Skeletal muscle tissue (tissue), 5 donors: ENCODE results near the gene TMEM187. TPM values are rescaled to one million over a fixed set of nuclear protein-coding genes. Genes with fewer than 3 reads are reported as not detected.

Experiments
- H3K27ac ChIP-seq: one replicate; pipeline ENCODE4 v1.7.0; 2013; ENCODE audit warnings: mild to moderate bottlenecking, low read depth, low read length, inconsistent platforms
- H3K27me3 ChIP-seq, 3 donors: one replicate each; pipeline ENCODE4 v1.7.0; 2013; ENCODE audit warnings: low read length in 3 of 3; ENCODE audit not compliant: control insufficient read depth in 3 of 3, insufficient read depth in 3 of 3
- H3K36me3 ChIP-seq, 3 donors: one replicate each; pipeline ENCODE4 v1.7.0; 2013; ENCODE audit warnings: low read length in 3 of 3; ENCODE audit not compliant: control insufficient read depth in 3 of 3, insufficient read depth in 3 of 3
- H3K4me1 ChIP-seq, 3 donors: one replicate each; pipeline ENCODE4 v1.7.0; 2013; ENCODE audit warnings: low read length in 3 of 3, mild to moderate bottlenecking in 3 of 3; ENCODE audit not compliant: control insufficient read depth in 3 of 3, insufficient read depth in 3 of 3
- H3K4me3 ChIP-seq, 3 donors: one replicate each; pipeline ENCODE4 v1.7.0; 2013; ENCODE audit warnings: low read length in 3 of 3
- H3K9ac ChIP-seq, 3 donors: one replicate each; pipeline ENCODE4 v1.7.0; 2013; ENCODE audit warnings: low read length in 3 of 3, mild to moderate bottlenecking in 3 of 3, moderate library complexity in 2 of 3, low read depth in 1 of 3
- H3K9me3 ChIP-seq, 3 donors: one replicate each; pipeline ENCODE4 v1.7.0; 2013; ENCODE audit warnings: low read length in 3 of 3; ENCODE audit not compliant: control insufficient read depth in 3 of 3
- small RNA-seq: library from RNA; depleted of rRNA; stranded (forward); fragments of <200 nt; gene quantifications from one replicate; pipeline ENCODE3, GENCODE V24; 2014
- total RNA-seq: library from RNA; depleted of rRNA; stranded (reverse); fragments of >200 nt; gene quantifications from one replicate; pipeline ENCODE4 v1.2.3, GENCODE V29; 2014
- donor health status: Osteomylitis.

The TMEM187 gene
- total RNA-seq, 1 donor from 2014 or later = 2.1 TPM

GRCh38 chrX:154032160-154032559 lies 59.6 kb downstream of the TMEM187 start:
- Histone ChIP-seq H3K9ac (no peak overlapping the region), H3K4me1 (peaks cover 0 to 14% (median 13%) of the 10 kb centered on the region in 3 donors), H3K27ac (no peak overlapping the region), H3K27me3 (no peaks in the 10 kb centered on the region), H3K36me3 (peaks cover 13 to 17% (median 16%) of the 10 kb centered on the region in 3 donors), H3K4me3 (no peak overlapping the region), H3K9me3 (no peaks in the 10 kb centered on the region)

- Histone ChIP-seq H3K4me3 (no peak overlapping the region), H3K4me1 (peaks cover 0 to 14% (median 13%) of the 10 kb centered on the region in 3 donors), H3K27me3 (no peaks in the 10 kb centered on the region), H3K36me3 (peaks cover 13 to 17% (median 16%) of the 10 kb centered on the region in 3 donors), H3K9ac (no peak overlapping the region), H3K27ac (no peak overlapping the region), H3K9me3 (no peaks in the 10 kb centered on the region)
Measured at GRCh38 chrX:154032653-154033052, 60.1 kb downstream of the TMEM187 start.

Small RNA genes within 50 kb of the gene (small RNA-seq; reads per million reads assigned to genes)
- not detected for gene MIR3202-1

Other genes starting within 250 kb of the TMEM187 start
- gene BCAP31, start 248.4 kb upstream of the TMEM187 start, total RNA-seq = 83.0 TPM
- gene ABCD1, start 247.9 kb upstream of the TMEM187 start, total RNA-seq = 10.4 TPM
- gene PLXNB3, start 208.5 kb upstream of the TMEM187 start, total RNA-seq = 1.0 TPM
- 85.1 TPM for gene SRPK3, start 191.7 kb upstream of the TMEM187 start, total RNA-seq
- gene IDH3G, start 178.4 kb upstream of the TMEM187 start, total RNA-seq = 25.1 TPM
- 85.6 TPM for gene SSR4, start 178.1 kb upstream of the TMEM187 start, total RNA-seq
- 2.6 TPM for gene PDZD4, start 142.2 kb upstream of the TMEM187 start, total RNA-seq
- gene L1CAM, start 86.6 kb upstream of the TMEM187 start, total RNA-seq = 1.6 TPM
- gene AVPR2, start 68.1 kb upstream of the TMEM187 start, total RNA-seq = 1.0 TPM
- 25.1 TPM for gene ARHGAP4, start 46.5 kb upstream of the TMEM187 start, total RNA-seq
- gene NAA10, start 37.7 kb upstream of the TMEM187 start, total RNA-seq = 13.6 TPM
- 5.7 TPM for gene RENBP, start 28.1 kb upstream of the TMEM187 start, total RNA-seq
- 9.4 TPM for gene HCFC1, start 936 bp upstream of the TMEM187 start, total RNA-seq
- gene IRAK1, start 47.1 kb downstream of the TMEM187 start, total RNA-seq = 11.0 TPM
- 10.4 TPM for gene MECP2, start 125.0 kb downstream of the TMEM187 start, total RNA-seq
- not detected for gene OPN1LW, start 171.5 kb downstream of the TMEM187 start, total RNA-seq
- not detected for gene OPN1MW, start 209.8 kb downstream of the TMEM187 start, total RNA-seq
- gene OPN1MW2, start 247.0 kb downstream of the TMEM187 start, total RNA-seq = not detected